Epithelial cell of prostate (primary cell): ENCODE results near the gene ZYG11A.
"Not testable (repeated sequence)": the region's sequence is repeated elsewhere in the genome, so short reads cannot be mapped to it uniquely, and the experiment has no call there.

Experiments used
- DNase-seq: peaks from one replicate; pipeline ENCODE4 v3.0.0-alpha.2; 2011; ENCODE audit warnings: low read depth, low spot score
- H3K27ac ChIP-seq: fragments of 450-650 bp; 2 replicates; pipeline ENCODE4 v1.5.1; 2017; ENCODE audit warnings: mild to moderate bottlenecking

ZYG11A gene

GRCh38 chr1:52842643-52843310 is at the start of gene ZYG11A:
Gene ZYG11A, plus strand, starts transcription at chr1:52842760. Its CDS starts 124 bp downstream, at chr1:52842884.
- DNase-seq, result no peak
- H3K27ac ChIP-seq, result no peak within 1 kb of the TSS

- not testable (repeated sequence) for DNase-seq, H3K27ac ChIP-seq
These were observed 48.8 kb upstream of the ZYG11A start for GRCh38 chr1:52793717-52794116.

GRCh38 chr1:52795464-52795863 is 47.1 kb upstream of the ZYG11A start:
- no peak for DNase-seq
- no peak overlapping the region for H3K27ac ChIP-seq

- no peak overlapping the region for H3K27ac ChIP-seq
- DNase-seq, result no peak
These were observed 44.2 kb upstream of the ZYG11A start for GRCh38 chr1:52798331-52798730.

GRCh38 chr1:52801011-52801410 is 41.5 kb upstream of the ZYG11A start:
- H3K27ac ChIP-seq, result no peak overlapping the region
- no peak for DNase-seq

- not testable (repeated sequence) for H3K27ac ChIP-seq, DNase-seq
These were observed 38.5 kb upstream of the ZYG11A start for GRCh38 chr1:52804083-52804482.

GRCh38 chr1:52814465-52814864 is 28.1 kb upstream of the ZYG11A start:
- DNase-seq, result peak; percentile 22

GRCh38 chr1:52820830-52821229 is 21.7 kb upstream of the ZYG11A start:
- not testable (repeated sequence) for H3K27ac ChIP-seq, DNase-seq

More at GRCh38 chr1:52814465-52814864, 28.1 kb upstream of the ZYG11A start:
- peak overlapping the region; percentile 45 for H3K27ac ChIP-seq

GRCh38 chr1:52825868-52826267 is 16.7 kb upstream of the ZYG11A start:
- no peak for DNase-seq
- H3K27ac ChIP-seq, result no peak overlapping the region

- no peak for DNase-seq
These were observed 7.8 kb upstream of the ZYG11A start for GRCh38 chr1:52834798-52835197.

GRCh38 chr1:52836035-52836434 is 6.5 kb upstream of the ZYG11A start:
- no peak for DNase-seq
- H3K27ac ChIP-seq, result no peak overlapping the region

More at GRCh38 chr1:52834798-52835197, 7.8 kb upstream of the ZYG11A start:
- no peak overlapping the region for H3K27ac ChIP-seq

- DNase-seq, H3K27ac ChIP-seq: not testable (repeated sequence)
These were observed 3.4 kb upstream of the ZYG11A start for GRCh38 chr1:52839175-52839574.

- not testable (repeated sequence) for DNase-seq, H3K27ac ChIP-seq
These were observed 2.6 kb downstream of the ZYG11A start for GRCh38 chr1:52845119-52845518.

- DNase-seq, result no peak
- H3K27ac ChIP-seq, result no peak overlapping the region
These were observed 5.9 kb downstream of the ZYG11A start for GRCh38 chr1:52848423-52848822.

- no peak overlapping the region for H3K27ac ChIP-seq
- no peak for DNase-seq
These were observed 8.4 kb downstream of the ZYG11A start for GRCh38 chr1:52850951-52851350.

- no peak for DNase-seq
- no peak overlapping the region for H3K27ac ChIP-seq
These were observed 10.3 kb downstream of the ZYG11A start for GRCh38 chr1:52852854-52853253.

GRCh38 chr1:52855584-52855983 is 13.0 kb downstream of the ZYG11A start:
- no peak for DNase-seq
- no peak overlapping the region for H3K27ac ChIP-seq

- H3K27ac ChIP-seq, result no peak overlapping the region
- DNase-seq, result peak; percentile 58
These were observed 13.5 kb downstream of the ZYG11A start for GRCh38 chr1:52856026-52856425.

- DNase-seq, result no peak
- no peak overlapping the region for H3K27ac ChIP-seq
These were observed 14.9 kb downstream of the ZYG11A start for GRCh38 chr1:52857443-52857842.

GRCh38 chr1:52862666-52863458 is 20.3 kb downstream of the ZYG11A start:
- no peak overlapping the region for H3K27ac ChIP-seq
- no peak for DNase-seq

- H3K27ac ChIP-seq, result no peak overlapping the region
- DNase-seq, result peak; percentile 6
These were observed 24.7 kb downstream of the ZYG11A start for GRCh38 chr1:52867087-52867863.
